K562 (cell line): ENCODE measurements around the gene CRYBG1. TPM values are rescaled to one million over a fixed set of nuclear protein-coding genes. Genes with fewer than 3 reads are reported as not detected.

ENCODE experiments used
- EWSR1 ChIP-seq: fragments of 450-650 bp; IDR thresholded peaks from 2 replicates; pipeline ENCODE4 v1.6.1; 2018; ENCODE audit warnings: borderline replicate concordance, mild to moderate bottlenecking, low read depth, moderate library complexity; ENCODE audit not compliant: partially characterized antibody
- RBM15 ChIP-seq: fragments of 200-400 bp; formaldehyde crosslinking; IDR thresholded peaks from 2 replicates; pipeline ENCODE4 v1.6.1; 2018; ENCODE audit warnings: mild to moderate bottlenecking, low read length, moderate library complexity; ENCODE audit not compliant: insufficient read depth
- ZBTB40 ChIP-seq, 2 experiments: fragments of 450-650 bp in 1 of 2; sonication (generic) in 1 of 2; formaldehyde crosslinking in 1 of 2; IDR thresholded peaks; 2 replicates each; pipeline versions ENCODE4 v1.7.1 to v1.9.0; 2016 to 2022; ENCODE audit warnings: inconsistent platforms in 1 of 2, mild to moderate bottlenecking in 1 of 2, missing genetic modification reagents in 1 of 2
- polyA plus RNA-seq, 8 experiments: library from polyadenylated mRNA; depleted of rRNA in 4 of 8; stranded (reverse) in 5 of 8; unstranded in 3 of 8; fragments of >200 nt; fragmentation: Nextera tagmentation in 2 of 8; fragmentation: Illumina TruSeq in 1 of 8; extraction: Ambion mirVana in 2 of 8; extraction: Trizol in 1 of 8; gene quantifications; 2 replicates each; pipeline versions ENCODE4 v1.2.1 to v1.2.3, GENCODE V29; 2011 to 2014; ENCODE audit warnings: inconsistent platforms in 1 of 8, missing spikeins in 1 of 8
- total RNA-seq, 7 experiments: library from RNA; depleted of rRNA in 6 of 7; stranded (reverse); fragments of >200 nt in 6 of 7; fragmentation: Illumina TruSeq in 2 of 7; extraction: Trizol in 2 of 7; gene quantifications; 2 replicates each; pipeline versions ENCODE4 v1.2.1 to v1.2.3, GENCODE V29; 2011 to 2021; ENCODE audit warnings: low replicate concordance in 1 of 7
- TF ChIP-seq, protein P1 (sequence below): fragments of 450-650 bp; IDR thresholded peaks from 2 replicates; pipeline ENCODE4 v1.6.1; 2016; ENCODE audit warnings: mild to moderate bottlenecking, moderate library complexity

Gene CRYBG1
- total and polyA plus RNA-seq, 9 of the 15 experiments (the other 6 are each of a cell fraction or from before 2014, with no cell fraction given), result 0.07 to 0.47 (median 0.11) TPM

- TF ChIP-seq ZBTB40 (IDR thresholded peaks at IDR 0.05) (no peak), ZBTB40 (CRISPR knock-in tag; IDR thresholded peaks at IDR 0.05) (no peak), RBM15 (no peak), EWSR1 (no peak)
- TF ChIP-seq, protein P1, sequence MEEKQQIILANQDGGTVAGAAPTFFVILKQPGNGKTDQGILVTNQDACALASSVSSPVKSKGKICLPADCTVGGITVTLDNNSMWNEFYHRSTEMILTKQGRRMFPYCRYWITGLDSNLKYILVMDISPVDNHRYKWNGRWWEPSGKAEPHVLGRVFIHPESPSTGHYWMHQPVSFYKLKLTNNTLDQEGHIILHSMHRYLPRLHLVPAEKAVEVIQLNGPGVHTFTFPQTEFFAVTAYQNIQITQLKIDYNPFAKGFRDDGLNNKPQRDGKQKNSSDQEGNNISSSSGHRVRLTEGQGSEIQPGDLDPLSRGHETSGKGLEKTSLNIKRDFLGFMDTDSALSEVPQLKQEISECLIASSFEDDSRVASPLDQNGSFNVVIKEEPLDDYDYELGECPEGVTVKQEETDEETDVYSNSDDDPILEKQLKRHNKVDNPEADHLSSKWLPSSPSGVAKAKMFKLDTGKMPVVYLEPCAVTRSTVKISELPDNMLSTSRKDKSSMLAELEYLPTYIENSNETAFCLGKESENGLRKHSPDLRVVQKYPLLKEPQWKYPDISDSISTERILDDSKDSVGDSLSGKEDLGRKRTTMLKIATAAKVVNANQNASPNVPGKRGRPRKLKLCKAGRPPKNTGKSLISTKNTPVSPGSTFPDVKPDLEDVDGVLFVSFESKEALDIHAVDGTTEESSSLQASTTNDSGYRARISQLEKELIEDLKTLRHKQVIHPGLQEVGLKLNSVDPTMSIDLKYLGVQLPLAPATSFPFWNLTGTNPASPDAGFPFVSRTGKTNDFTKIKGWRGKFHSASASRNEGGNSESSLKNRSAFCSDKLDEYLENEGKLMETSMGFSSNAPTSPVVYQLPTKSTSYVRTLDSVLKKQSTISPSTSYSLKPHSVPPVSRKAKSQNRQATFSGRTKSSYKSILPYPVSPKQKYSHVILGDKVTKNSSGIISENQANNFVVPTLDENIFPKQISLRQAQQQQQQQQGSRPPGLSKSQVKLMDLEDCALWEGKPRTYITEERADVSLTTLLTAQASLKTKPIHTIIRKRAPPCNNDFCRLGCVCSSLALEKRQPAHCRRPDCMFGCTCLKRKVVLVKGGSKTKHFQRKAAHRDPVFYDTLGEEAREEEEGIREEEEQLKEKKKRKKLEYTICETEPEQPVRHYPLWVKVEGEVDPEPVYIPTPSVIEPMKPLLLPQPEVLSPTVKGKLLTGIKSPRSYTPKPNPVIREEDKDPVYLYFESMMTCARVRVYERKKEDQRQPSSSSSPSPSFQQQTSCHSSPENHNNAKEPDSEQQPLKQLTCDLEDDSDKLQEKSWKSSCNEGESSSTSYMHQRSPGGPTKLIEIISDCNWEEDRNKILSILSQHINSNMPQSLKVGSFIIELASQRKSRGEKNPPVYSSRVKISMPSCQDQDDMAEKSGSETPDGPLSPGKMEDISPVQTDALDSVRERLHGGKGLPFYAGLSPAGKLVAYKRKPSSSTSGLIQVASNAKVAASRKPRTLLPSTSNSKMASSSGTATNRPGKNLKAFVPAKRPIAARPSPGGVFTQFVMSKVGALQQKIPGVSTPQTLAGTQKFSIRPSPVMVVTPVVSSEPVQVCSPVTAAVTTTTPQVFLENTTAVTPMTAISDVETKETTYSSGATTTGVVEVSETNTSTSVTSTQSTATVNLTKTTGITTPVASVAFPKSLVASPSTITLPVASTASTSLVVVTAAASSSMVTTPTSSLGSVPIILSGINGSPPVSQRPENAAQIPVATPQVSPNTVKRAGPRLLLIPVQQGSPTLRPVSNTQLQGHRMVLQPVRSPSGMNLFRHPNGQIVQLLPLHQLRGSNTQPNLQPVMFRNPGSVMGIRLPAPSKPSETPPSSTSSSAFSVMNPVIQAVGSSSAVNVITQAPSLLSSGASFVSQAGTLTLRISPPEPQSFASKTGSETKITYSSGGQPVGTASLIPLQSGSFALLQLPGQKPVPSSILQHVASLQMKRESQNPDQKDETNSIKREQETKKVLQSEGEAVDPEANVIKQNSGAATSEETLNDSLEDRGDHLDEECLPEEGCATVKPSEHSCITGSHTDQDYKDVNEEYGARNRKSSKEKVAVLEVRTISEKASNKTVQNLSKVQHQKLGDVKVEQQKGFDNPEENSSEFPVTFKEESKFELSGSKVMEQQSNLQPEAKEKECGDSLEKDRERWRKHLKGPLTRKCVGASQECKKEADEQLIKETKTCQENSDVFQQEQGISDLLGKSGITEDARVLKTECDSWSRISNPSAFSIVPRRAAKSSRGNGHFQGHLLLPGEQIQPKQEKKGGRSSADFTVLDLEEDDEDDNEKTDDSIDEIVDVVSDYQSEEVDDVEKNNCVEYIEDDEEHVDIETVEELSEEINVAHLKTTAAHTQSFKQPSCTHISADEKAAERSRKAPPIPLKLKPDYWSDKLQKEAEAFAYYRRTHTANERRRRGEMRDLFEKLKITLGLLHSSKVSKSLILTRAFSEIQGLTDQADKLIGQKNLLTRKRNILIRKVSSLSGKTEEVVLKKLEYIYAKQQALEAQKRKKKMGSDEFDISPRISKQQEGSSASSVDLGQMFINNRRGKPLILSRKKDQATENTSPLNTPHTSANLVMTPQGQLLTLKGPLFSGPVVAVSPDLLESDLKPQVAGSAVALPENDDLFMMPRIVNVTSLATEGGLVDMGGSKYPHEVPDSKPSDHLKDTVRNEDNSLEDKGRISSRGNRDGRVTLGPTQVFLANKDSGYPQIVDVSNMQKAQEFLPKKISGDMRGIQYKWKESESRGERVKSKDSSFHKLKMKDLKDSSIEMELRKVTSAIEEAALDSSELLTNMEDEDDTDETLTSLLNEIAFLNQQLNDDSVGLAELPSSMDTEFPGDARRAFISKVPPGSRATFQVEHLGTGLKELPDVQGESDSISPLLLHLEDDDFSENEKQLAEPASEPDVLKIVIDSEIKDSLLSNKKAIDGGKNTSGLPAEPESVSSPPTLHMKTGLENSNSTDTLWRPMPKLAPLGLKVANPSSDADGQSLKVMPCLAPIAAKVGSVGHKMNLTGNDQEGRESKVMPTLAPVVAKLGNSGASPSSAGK, result 0 out of 2 replicates have a peak, but pooled peaks have one; percentile 12
Measured at GRCh38 chr6:106520711-106521401, 160.3 kb downstream of the CRYBG1 start (continued).
